H7 (cell line): ENCODE results near the gene PROCR. TPM values are rescaled to one million over a fixed set of nuclear protein-coding genes. Genes with fewer than 3 reads are reported as not detected.

Experiments
- total RNA-seq: library from RNA; depleted of rRNA; stranded (reverse); fragments of >200 nt; shearing (Covaris generic); gene quantifications from 2 replicates; pipeline ENCODE4 v1.2.3, GENCODE V29; 2014; rRNA removed

PROCR gene
- total RNA-seq, 1 experiment from 2014 or later = 64.9 TPM

Other genes with a start within 250 kb of the PROCR start
- gene GSS, start 216.3 kb upstream of the PROCR start, total RNA-seq = 72.2 and 75.2 TPM in 2 replicates
- 0.10 and 0.18 TPM in 2 replicates for gene MYH7B, start 216.2 kb upstream of the PROCR start, total RNA-seq
- 63.8 and 65.8 TPM in 2 replicates for gene TRPC4AP, start 79.3 kb upstream of the PROCR start, total RNA-seq
- 26.8 and 36.8 TPM in 2 replicates for gene EDEM2, start 24.7 kb upstream of the PROCR start, total RNA-seq
- 14.8 and 21.1 TPM in 2 replicates for gene MMP24, start 54.6 kb downstream of the PROCR start, total RNA-seq
- gene MMP24OS, start 106.0 kb downstream of the PROCR start, total RNA-seq = 7.4 and 16.7 TPM in 2 replicates
- 212 and 246 TPM in 2 replicates for gene EIF6, start 112.7 kb downstream of the PROCR start, total RNA-seq
- gene FAM83C, start 120.4 kb downstream of the PROCR start, total RNA-seq = not detected in 2 replicates
- gene UQCC1, start 239.9 kb downstream of the PROCR start, total RNA-seq = 48.2 and 49.5 TPM in 2 replicates